SK-N-SH (cell line): ENCODE results near the gene SFXN3. TPM values are rescaled to one million over a fixed set of nuclear protein-coding genes. Genes with fewer than 3 reads are reported as not detected.

Experiments used
- CTCF ChIA-PET: fragments of 300-600, 350-600 bp; formaldehyde crosslinking; extraction: SDS; loops from one replicate; lab custom pipeline; 2021; lab: Yijun Ruan, JAX
- POLR2A ChIA-PET: fragments of 350-600 bp; sonication (Branson Sonifier 250); formaldehyde crosslinking; extraction: SDS; loops from one replicate; lab custom pipeline; 2020; ENCODE audit warnings: antibody characterized with exemption, inconsistent platforms; lab: Yijun Ruan, JAX
- DNase-seq: peaks from one replicate; pipeline ENCODE4 v3.0.0; 2012
- H2AFZ ChIP-seq: fragments of 200-600 bp; sonication (generic); 2 replicates; pipeline ENCODE4 v1.8.1; 2016; ENCODE audit warnings: antibody characterized with exemption, mild to moderate bottlenecking, low read depth
- H3F3A ChIP-seq: fragments of 200-600 bp; sonication (generic); replicated peaks from 2 replicates; pipeline ENCODE3; 2016; ENCODE audit warnings: antibody characterized with exemption, mild to moderate bottlenecking; ENCODE audit not compliant: insufficient read depth
- H3K27ac ChIP-seq, 2 experiments: fragments of 200-500 bp in 1 of 2; fragments of 200-600 bp in 1 of 2; sonication (Bioruptor generic) in 1 of 2; sonication (generic), shearing (Covaris generic) in 1 of 2; 2 replicates each; pipeline versions ENCODE4 v1.5.1 to v1.6.1; 2014 to 2016; ENCODE audit warnings: low read depth in 2 of 2, inconsistent platforms in 1 of 2, low read length in 1 of 2, mild to moderate bottlenecking in 1 of 2, mixed read lengths in 1 of 2
- H3K27me3 ChIP-seq: fragments of 200-600 bp; sonication (generic), shearing (Covaris generic); 2 replicates; pipeline ENCODE4 v1.6.1; 2016; ENCODE audit warnings: mixed run types; ENCODE audit not compliant: insufficient read depth
- H3K36me3 ChIP-seq, 2 experiments: fragments of 200-500 bp in 1 of 2; fragments of 200-600 bp in 1 of 2; sonication (Bioruptor generic) in 1 of 2; sonication (generic) in 1 of 2; replicated peaks in 1 of 2; 2 replicates each; pipeline versions ENCODE3 to v1.5.1; 2014 to 2016; ENCODE audit warnings: low read length in 1 of 2, mild to moderate bottlenecking in 1 of 2; ENCODE audit not compliant: insufficient read depth in 2 of 2, control insufficient read depth in 1 of 2
- H3K4me1 ChIP-seq, 2 experiments: fragments of 200-500 bp in 1 of 2; fragments of 200-600 bp in 1 of 2; sonication (Bioruptor generic) in 1 of 2; sonication (generic), shearing (Covaris generic) in 1 of 2; 2 replicates each; pipeline versions ENCODE4 v1.5.1 to v1.6.1; 2014 to 2016; ENCODE audit warnings: low read depth in 1 of 2, low read length in 1 of 2, mixed run types in 1 of 2; ENCODE audit not compliant: insufficient read depth in 2 of 2, control insufficient read depth in 1 of 2
- H3K4me2 ChIP-seq: fragments of 200-600 bp; sonication (generic), shearing (Covaris generic); 2 replicates; pipeline ENCODE4 v1.6.1; 2017; ENCODE audit warnings: mixed run types
- H3K4me3 ChIP-seq, 2 experiments: fragments of 200-500 bp in 1 of 2; fragments of 200-600 bp in 1 of 2; sonication (Bioruptor generic) in 1 of 2; sonication (generic), shearing (Covaris generic) in 1 of 2; 2 replicates each; pipeline versions ENCODE4 v1.5.1 to v1.8.1; 2014 to 2016; ENCODE audit warnings: low read depth in 2 of 2, inconsistent platforms in 1 of 2, low read length in 1 of 2, mild to moderate bottlenecking in 1 of 2, mixed read lengths in 1 of 2, moderate library complexity in 1 of 2
- H3K79me2 ChIP-seq: fragments of 200-600 bp; sonication (generic); 2 replicates; pipeline ENCODE4 v1.8.1; 2017; ENCODE audit warnings: mild to moderate bottlenecking; ENCODE audit not compliant: insufficient read depth
- H3K9ac ChIP-seq: fragments of 200-600 bp; sonication (generic); 2 replicates; pipeline ENCODE4 v1.6.1; 2017; ENCODE audit warnings: mixed run types
- H3K9me2 ChIP-seq: fragments of 200-600 bp; sonication (generic); 2 replicates; pipeline ENCODE4 v1.6.1; 2017; ENCODE audit warnings: mixed run types
- H3K9me3 ChIP-seq: fragments of 200-600 bp; sonication (generic); 2 replicates; pipeline ENCODE4 v1.6.1; 2017; ENCODE audit warnings: mixed run types, mild to moderate bottlenecking, moderate library complexity
- H4K20me1 ChIP-seq: fragments of 200-600 bp; sonication (generic); 2 replicates; pipeline ENCODE4 v1.6.1; 2017; ENCODE audit warnings: mild to moderate bottlenecking, mixed run types; ENCODE audit not compliant: insufficient read depth
- FOSL2 ChIP-seq: IDR thresholded peaks from 2 replicates; pipeline ENCODE4 v1.4.0; 2012; ENCODE audit warnings: low read depth, mild to moderate bottlenecking, moderate library complexity, borderline replicate concordance
- GABPA ChIP-seq: IDR thresholded peaks from 2 replicates; pipeline ENCODE4 v1.4.0; 2012; ENCODE audit warnings: low read depth, mild to moderate bottlenecking
- GATA2 ChIP-seq: sonication (generic); formaldehyde crosslinking; IDR thresholded peaks from 2 replicates; pipeline ENCODE4 v1.5.0; 2020; ENCODE audit warnings: mild to moderate bottlenecking, missing genetic modification reagents
- NFIC ChIP-seq: IDR thresholded peaks from 2 replicates; pipeline ENCODE4 v1.4.0; 2012; ENCODE audit warnings: borderline replicate concordance
- POLR2AphosphoS5 ChIP-seq: IDR thresholded peaks from 2 replicates; pipeline ENCODE4 v1.6.1; 2012; ENCODE audit warnings: low read depth, low read length
- RXRA ChIP-seq: IDR thresholded peaks from 2 replicates; pipeline ENCODE4 v1.4.0; 2012; ENCODE audit warnings: low read depth, mild to moderate bottlenecking, borderline replicate concordance
- SIN3A ChIP-seq: IDR thresholded peaks from 2 replicates; pipeline ENCODE4 v1.6.1; 2012; ENCODE audit warnings: low read depth, mild to moderate bottlenecking, low read length, moderate library complexity, borderline replicate concordance
- TEAD4 ChIP-seq: IDR thresholded peaks from 2 replicates; pipeline ENCODE4 v1.4.0; 2012; ENCODE audit warnings: mild to moderate bottlenecking, borderline replicate concordance; ENCODE audit not compliant: insufficient read depth
- WGBS: methylation state at CpG from one replicate; pipeline ENCODE4 v1.1.6; 2017; ENCODE audit warnings: low lambda C conversion rate; 5-methylcytosine and 5-hydroxymethylcytosine counted together
- polyA plus RNA-seq, 3 experiments: library from polyadenylated mRNA; depleted of rRNA; stranded (reverse); fragments of >200 nt; gene quantifications; 2 replicates each; pipeline ENCODE4 v1.2.3, GENCODE V29; 2012
- TF ChIP-seq, protein P1 (sequence below): IDR thresholded peaks from 2 replicates; pipeline ENCODE4; 2012
- TF ChIP-seq, protein P2 (sequence below): IDR thresholded peaks from 2 replicates; pipeline ENCODE4 v1.4.0; 2012; ENCODE audit warnings: low read depth, borderline replicate concordance
- TF ChIP-seq, protein P3 (sequence below): IDR thresholded peaks from 2 replicates; pipeline ENCODE4 v1.6.1; 2012; ENCODE audit warnings: mild to moderate bottlenecking, low read depth, low read length, moderate library complexity
- TF ChIP-seq, protein P4 (sequence below): fragments of 200-600 bp; sonication (generic); IDR thresholded peaks from 2 replicates; pipeline ENCODE4 v1.6.1; 2017; ENCODE audit warnings: antibody characterized with exemption, mild to moderate bottlenecking, moderate library complexity
- TF ChIP-seq, protein P5 (sequence below): fragments of 150-350 bp; IDR thresholded peaks from 2 replicates; pipeline ENCODE4 v1.6.1; 2017; ENCODE audit warnings: antibody characterized with exemption, low read length, low read depth, borderline replicate concordance

Gene SFXN3
- polyA plus RNA-seq, 1 of the 3 experiments (the other 2 are of a cell fraction), result 142 TPM

DNA sequence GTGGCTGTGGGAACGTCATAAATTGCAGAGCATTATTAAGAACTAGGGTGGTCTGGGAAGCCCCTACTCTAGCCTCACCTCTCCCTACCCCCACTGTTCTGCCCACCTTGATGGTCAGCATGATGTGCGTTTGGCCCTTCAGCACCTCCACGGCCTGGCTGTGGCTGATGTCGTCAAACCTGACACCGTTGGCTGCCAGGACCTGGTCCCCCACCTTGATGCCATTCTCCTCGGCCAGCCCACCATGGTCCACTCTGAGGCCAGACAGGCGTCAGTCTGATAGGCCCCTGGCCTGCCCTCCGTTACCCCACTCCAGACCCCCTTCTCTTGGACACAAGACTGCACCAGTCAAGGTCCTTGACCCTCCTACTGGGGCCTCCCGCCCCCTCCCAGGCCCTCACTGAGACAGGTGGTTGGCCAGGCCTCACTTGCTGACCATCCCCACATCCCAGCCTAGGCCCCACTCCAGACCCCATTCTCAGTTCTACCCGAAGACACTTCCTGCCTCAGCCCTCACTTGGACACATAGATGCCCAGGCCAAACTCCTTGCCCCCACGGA is 9.3 kb upstream of the SFXN3 start:
- no peak for DNase-seq
- CTCF ChIA-PET, result interaction anchor here (1.0 to 1.3 kb wide), 2 partner anchors 30 to 120 kb away, joined by 3 to 4 read pairs; no protein-coding TSS in a partner anchor
- 71% methylated on average over 11 of the region's 11 CpGs for WGBS

DNA sequence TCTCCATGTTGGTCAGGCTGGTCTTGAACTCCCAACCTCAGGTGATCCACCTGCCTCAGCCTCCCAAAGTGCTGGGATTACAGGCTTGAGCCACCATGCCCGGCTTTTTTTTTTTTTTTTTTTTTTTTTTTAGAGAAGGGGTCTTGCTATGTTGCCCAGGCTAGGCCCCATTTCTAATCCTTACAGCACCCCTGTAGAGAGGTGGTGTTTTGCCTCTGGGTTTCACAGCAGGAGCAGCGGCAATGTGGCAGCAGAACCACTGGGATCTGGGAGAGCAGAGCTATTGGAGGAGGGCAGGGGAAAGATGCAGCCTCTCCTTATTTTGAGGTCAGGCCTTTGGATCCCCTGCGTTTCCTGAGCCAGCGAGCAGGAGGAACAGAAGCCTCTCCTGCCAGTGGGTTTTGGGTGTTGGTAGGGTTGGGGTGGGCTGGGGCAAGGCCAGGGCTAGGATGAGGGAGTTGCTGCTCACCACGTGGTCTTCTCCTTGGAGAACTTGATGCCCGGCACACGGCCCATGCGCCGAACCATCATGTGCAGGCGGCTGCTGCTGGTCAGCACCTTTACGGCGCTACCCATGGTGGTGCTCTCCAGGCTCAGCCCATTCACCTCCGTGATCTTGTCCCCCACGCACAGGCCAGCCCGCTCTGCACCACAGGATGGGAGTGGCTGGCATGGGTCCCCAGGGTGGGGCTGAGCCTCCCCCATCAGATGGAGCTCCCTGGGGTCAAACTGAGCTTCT is 7.9 kb upstream of the SFXN3 start:
- H3K4me3 ChIP-seq, result no peak overlapping the region
- CTCF ChIA-PET, result interaction anchor here (0.6 to 15.0 kb wide), 4 partner anchors 6 to 73 kb away, joined by 3 to 198 read pairs (median 3); no protein-coding TSS in a partner anchor
- DNase-seq, result no peak
- H3K79me2 ChIP-seq, result no peaks in the 10 kb centered on the region
- no peaks in the 10 kb centered on the region for H3K9me3 ChIP-seq
- no peak overlapping the region for H3K4me2 ChIP-seq
- WGBS, result 91% methylated on average over 6 of the region's 15 CpGs
- H3K36me3 ChIP-seq, result no peaks in the 10 kb centered on the region
- no peaks in the 10 kb centered on the region for H3F3A ChIP-seq
- no peak overlapping the region for H3K27ac ChIP-seq
- no peaks in the 10 kb centered on the region for H3K9me2 ChIP-seq
- no peaks in the 10 kb centered on the region for H3K27me3 ChIP-seq
- TF ChIP-seq, protein P1, sequence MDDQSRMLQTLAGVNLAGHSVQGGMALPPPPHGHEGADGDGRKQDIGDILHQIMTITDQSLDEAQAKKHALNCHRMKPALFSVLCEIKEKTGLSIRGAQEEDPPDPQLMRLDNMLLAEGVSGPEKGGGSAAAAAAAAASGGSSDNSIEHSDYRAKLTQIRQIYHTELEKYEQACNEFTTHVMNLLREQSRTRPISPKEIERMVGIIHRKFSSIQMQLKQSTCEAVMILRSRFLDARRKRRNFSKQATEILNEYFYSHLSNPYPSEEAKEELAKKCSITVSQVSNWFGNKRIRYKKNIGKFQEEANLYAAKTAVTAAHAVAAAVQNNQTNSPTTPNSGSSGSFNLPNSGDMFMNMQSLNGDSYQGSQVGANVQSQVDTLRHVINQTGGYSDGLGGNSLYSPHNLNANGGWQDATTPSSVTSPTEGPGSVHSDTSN, result no peak
- TF ChIP-seq, protein P2, sequence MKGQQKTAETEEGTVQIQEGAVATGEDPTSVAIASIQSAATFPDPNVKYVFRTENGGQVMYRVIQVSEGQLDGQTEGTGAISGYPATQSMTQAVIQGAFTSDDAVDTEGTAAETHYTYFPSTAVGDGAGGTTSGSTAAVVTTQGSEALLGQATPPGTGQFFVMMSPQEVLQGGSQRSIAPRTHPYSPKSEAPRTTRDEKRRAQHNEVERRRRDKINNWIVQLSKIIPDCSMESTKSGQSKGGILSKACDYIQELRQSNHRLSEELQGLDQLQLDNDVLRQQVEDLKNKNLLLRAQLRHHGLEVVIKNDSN, result no peak
- TF ChIP-seq TEAD4 (no peak), NFIC (no peak)
- TF ChIP-seq, protein P3, sequence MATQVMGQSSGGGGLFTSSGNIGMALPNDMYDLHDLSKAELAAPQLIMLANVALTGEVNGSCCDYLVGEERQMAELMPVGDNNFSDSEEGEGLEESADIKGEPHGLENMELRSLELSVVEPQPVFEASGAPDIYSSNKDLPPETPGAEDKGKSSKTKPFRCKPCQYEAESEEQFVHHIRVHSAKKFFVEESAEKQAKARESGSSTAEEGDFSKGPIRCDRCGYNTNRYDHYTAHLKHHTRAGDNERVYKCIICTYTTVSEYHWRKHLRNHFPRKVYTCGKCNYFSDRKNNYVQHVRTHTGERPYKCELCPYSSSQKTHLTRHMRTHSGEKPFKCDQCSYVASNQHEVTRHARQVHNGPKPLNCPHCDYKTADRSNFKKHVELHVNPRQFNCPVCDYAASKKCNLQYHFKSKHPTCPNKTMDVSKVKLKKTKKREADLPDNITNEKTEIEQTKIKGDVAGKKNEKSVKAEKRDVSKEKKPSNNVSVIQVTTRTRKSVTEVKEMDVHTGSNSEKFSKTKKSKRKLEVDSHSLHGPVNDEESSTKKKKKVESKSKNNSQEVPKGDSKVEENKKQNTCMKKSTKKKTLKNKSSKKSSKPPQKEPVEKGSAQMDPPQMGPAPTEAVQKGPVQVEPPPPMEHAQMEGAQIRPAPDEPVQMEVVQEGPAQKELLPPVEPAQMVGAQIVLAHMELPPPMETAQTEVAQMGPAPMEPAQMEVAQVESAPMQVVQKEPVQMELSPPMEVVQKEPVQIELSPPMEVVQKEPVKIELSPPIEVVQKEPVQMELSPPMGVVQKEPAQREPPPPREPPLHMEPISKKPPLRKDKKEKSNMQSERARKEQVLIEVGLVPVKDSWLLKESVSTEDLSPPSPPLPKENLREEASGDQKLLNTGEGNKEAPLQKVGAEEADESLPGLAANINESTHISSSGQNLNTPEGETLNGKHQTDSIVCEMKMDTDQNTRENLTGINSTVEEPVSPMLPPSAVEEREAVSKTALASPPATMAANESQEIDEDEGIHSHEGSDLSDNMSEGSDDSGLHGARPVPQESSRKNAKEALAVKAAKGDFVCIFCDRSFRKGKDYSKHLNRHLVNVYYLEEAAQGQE, result no peak
- TF ChIP-seq, protein P4, sequence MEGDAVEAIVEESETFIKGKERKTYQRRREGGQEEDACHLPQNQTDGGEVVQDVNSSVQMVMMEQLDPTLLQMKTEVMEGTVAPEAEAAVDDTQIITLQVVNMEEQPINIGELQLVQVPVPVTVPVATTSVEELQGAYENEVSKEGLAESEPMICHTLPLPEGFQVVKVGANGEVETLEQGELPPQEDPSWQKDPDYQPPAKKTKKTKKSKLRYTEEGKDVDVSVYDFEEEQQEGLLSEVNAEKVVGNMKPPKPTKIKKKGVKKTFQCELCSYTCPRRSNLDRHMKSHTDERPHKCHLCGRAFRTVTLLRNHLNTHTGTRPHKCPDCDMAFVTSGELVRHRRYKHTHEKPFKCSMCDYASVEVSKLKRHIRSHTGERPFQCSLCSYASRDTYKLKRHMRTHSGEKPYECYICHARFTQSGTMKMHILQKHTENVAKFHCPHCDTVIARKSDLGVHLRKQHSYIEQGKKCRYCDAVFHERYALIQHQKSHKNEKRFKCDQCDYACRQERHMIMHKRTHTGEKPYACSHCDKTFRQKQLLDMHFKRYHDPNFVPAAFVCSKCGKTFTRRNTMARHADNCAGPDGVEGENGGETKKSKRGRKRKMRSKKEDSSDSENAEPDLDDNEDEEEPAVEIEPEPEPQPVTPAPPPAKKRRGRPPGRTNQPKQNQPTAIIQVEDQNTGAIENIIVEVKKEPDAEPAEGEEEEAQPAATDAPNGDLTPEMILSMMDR, result no peak
- no peak overlapping the region for H3K9ac ChIP-seq
- H4K20me1 ChIP-seq, result no peaks in the 10 kb centered on the region
- peaks cover 0 to 7% of the 10 kb centered on the region in 2 experiments; a peak in 1 of 4 replicates for H3K4me1 ChIP-seq
- POLR2A ChIA-PET, result no interaction called here
- no peak overlapping the region for H2AFZ ChIP-seq

More for the DNA sequence above, 9.3 kb upstream of the SFXN3 start:
- Histone ChIP-seq H2AFZ (no peak overlapping the region), H3K4me2 (no peak overlapping the region), H3K4me1 (peaks cover 0 to 7% of the 10 kb centered on the region in 2 experiments; a peak in 1 of 4 replicates), H3K9me2 (no peaks in the 10 kb centered on the region), H4K20me1 (no peaks in the 10 kb centered on the region), H3K9me3 (no peaks in the 10 kb centered on the region), H3K36me3 (no peaks in the 10 kb centered on the region), H3K79me2 (no peaks in the 10 kb centered on the region), H3F3A (no peaks in the 10 kb centered on the region), H3K4me3 (no peak overlapping the region), H3K9ac (no peak overlapping the region), H3K27me3 (no peaks in the 10 kb centered on the region), H3K27ac (no peak overlapping the region)
- POLR2A ChIA-PET, result no interaction called here
- TF ChIP-seq POLR2AphosphoS5, result no peak
- TF ChIP-seq SIN3A, result no peak
- no peak for TF ChIP-seq GATA2 (CRISPR knock-in tag)
- TF ChIP-seq RXRA, result no peak
- no peak for TF ChIP-seq FOSL2
- TF ChIP-seq, protein P5, sequence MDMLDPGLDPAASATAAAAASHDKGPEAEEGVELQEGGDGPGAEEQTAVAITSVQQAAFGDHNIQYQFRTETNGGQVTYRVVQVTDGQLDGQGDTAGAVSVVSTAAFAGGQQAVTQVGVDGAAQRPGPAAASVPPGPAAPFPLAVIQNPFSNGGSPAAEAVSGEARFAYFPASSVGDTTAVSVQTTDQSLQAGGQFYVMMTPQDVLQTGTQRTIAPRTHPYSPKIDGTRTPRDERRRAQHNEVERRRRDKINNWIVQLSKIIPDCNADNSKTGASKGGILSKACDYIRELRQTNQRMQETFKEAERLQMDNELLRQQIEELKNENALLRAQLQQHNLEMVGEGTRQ, result no peak
- TF ChIP-seq, protein P1, result no peak
- TF ChIP-seq GABPA, result no peak
